ENCODE results near the gene DAAM2.

DAAM2 gene

GRCh38 chr6:39889229-39889628 lies 97.1 kb downstream of the DAAM2 start:
- TF ChIP-seq CREB1 (IDR thresholded peaks at IDR 0.05; ENCODE audit: low read depth) (no peak), FOXM1 (IDR thresholded peaks at IDR 0.05; ENCODE audit: borderline replicate concordance, low read depth) (no peak), EP300 (IDR thresholded peaks at IDR 0.05; ENCODE audit: borderline replicate concordance) (no peak), MAX (IDR thresholded peaks at IDR 0.05) (no peak), TCF12 (IDR thresholded peaks at IDR 0.05; ENCODE audit: low read depth) (no peak), REST (IDR thresholded peaks at IDR 0.05; ENCODE audit: low read depth) (no peak), TAF1 (IDR thresholded peaks at IDR 0.05; ENCODE audit: low read depth) (no peak), YY1 (IDR thresholded peaks at IDR 0.05; ENCODE audit: low read depth) (no peak), TEAD4 (IDR thresholded peaks at IDR 0.05) (no peak), RAD21 (IDR thresholded peaks at IDR 0.05; ENCODE audit: low read depth) (no peak), USF1 (IDR thresholded peaks at IDR 0.05) (no peak), NFIC (IDR thresholded peaks at IDR 0.05) (no peak), CEBPB (IDR thresholded peaks at IDR 0.05) (no peak), ZBTB7A (IDR thresholded peaks at IDR 0.05; ENCODE audit: low read depth) (no peak), EGR1 (IDR thresholded peaks at IDR 0.05) (no peak)

- TF ChIP-seq TAF1 (IDR thresholded peaks at IDR 0.05; ENCODE audit: low read depth) (no peak), TEAD4 (IDR thresholded peaks at IDR 0.05) (no peak), EP300 (IDR thresholded peaks at IDR 0.05; ENCODE audit: borderline replicate concordance) (no peak), RAD21 (IDR thresholded peaks at IDR 0.05; ENCODE audit: low read depth) (no peak), CEBPB (IDR thresholded peaks at IDR 0.05) (no peak), MAX (IDR thresholded peaks at IDR 0.05) (no peak)
Observed at GRCh38 chr6:39891353-39891752, 99.2 kb downstream of the DAAM2 start.

- no peak for TF ChIP-seq CREB1 (IDR thresholded peaks at IDR 0.05; ENCODE audit: low read depth)
- no peak for TF ChIP-seq TEAD4 (IDR thresholded peaks at IDR 0.05)
- no peak for TF ChIP-seq MAX (IDR thresholded peaks at IDR 0.05)
- no peak for TF ChIP-seq NFIC (IDR thresholded peaks at IDR 0.05)
- no peak for TF ChIP-seq TCF12 (IDR thresholded peaks at IDR 0.05; ENCODE audit: low read depth)
- no peak for TF ChIP-seq FOXM1 (IDR thresholded peaks at IDR 0.05; ENCODE audit: borderline replicate concordance, low read depth)
- TF ChIP-seq REST (IDR thresholded peaks at IDR 0.05; ENCODE audit: low read depth): no peak
- no peak for TF ChIP-seq TAF1 (IDR thresholded peaks at IDR 0.05; ENCODE audit: low read depth)
- TF ChIP-seq USF1 (IDR thresholded peaks at IDR 0.05): no peak
- TF ChIP-seq EGR1 (IDR thresholded peaks at IDR 0.05): no peak
Observed at GRCh38 chr6:39891976-39892375, 99.8 kb downstream of the DAAM2 start.

- TF ChIP-seq USF1 (IDR thresholded peaks at IDR 0.05) (no peak), RAD21 (IDR thresholded peaks at IDR 0.05; ENCODE audit: low read depth) (peak; percentile 74)
Observed at GRCh38 chr6:39892490-39893129, 100.4 kb downstream of the DAAM2 start.

- TF ChIP-seq TEAD4 (IDR thresholded peaks at IDR 0.05) (no peak), REST (IDR thresholded peaks at IDR 0.05; ENCODE audit: low read depth) (no peak), TCF12 (IDR thresholded peaks at IDR 0.05; ENCODE audit: low read depth) (no peak), NFIC (IDR thresholded peaks at IDR 0.05) (peak; percentile 58), YY1 (IDR thresholded peaks at IDR 0.05; ENCODE audit: low read depth) (no peak), USF1 (IDR thresholded peaks at IDR 0.05) (no peak), ZBTB7A (IDR thresholded peaks at IDR 0.05; ENCODE audit: low read depth) (no peak), RAD21 (IDR thresholded peaks at IDR 0.05; ENCODE audit: low read depth) (no peak)
Observed at GRCh38 chr6:39893286-39893685, 101.1 kb downstream of the DAAM2 start.
